Erythroblast (primary cell): ENCODE data around the gene KCNK10.

Experiments used
- GATA1 ChIP-seq: IDR thresholded peaks from 2 replicates; pipeline ENCODE4 v1.6.1; 2011; ENCODE audit warnings: low read depth, mild to moderate bottlenecking, control low read depth, low read length, moderate library complexity
- POLR2A ChIP-seq: IDR thresholded peaks from 2 replicates; pipeline ENCODE4 v1.6.1; 2011; ENCODE audit warnings: mild to moderate bottlenecking, low read length

DNA sequence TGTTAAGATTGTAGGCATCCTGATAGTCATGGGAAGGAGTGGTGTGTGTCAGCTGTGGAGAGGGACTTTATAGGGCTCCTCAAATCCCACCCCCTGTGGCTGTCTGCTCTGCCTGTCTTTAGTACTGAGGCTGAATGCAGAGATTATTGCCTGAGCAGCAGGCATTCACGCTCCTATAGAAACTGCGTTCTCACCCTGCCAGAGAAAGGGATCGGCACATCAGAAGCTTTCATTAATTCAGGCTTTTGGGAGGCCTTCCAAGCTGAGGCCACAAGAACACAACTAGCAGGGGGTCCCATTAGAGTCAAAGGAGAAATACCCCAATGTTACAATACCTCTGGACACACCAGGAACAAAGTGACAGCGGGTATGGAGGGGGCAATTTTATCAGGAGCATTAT lies 12.6 kb downstream of the KCNK10 start:
- TF ChIP-seq POLR2A (no peak), GATA1 (no peak)
